Omental fat pad (tissue), 4 donors: Measurements from ENCODE around the gene SPACA6. TPM values are rescaled to one million over a fixed set of nuclear protein-coding genes. Genes with fewer than 3 reads are reported as not detected.
"Not testable (repeated sequence)": the region's sequence is repeated elsewhere in the genome, so short reads cannot be mapped to it uniquely, and the experiment has no call there.

ENCODE experiments used
- ATAC-seq: fragments of 150-250 bp; one replicate; pipeline ENCODE4 v1.9.1; 2016; ENCODE audit warnings: mild to moderate bottlenecking, moderate library complexity; ENCODE audit not compliant: low FRiP score
- DNase-seq: peaks from one replicate; pipeline ENCODE4 v3.0.0-alpha.2; 2019; ENCODE audit warnings: low spot score
- total RNA-seq, 4 donors: library from RNA; depleted of rRNA; stranded (reverse); fragments of >200 nt; gene quantifications; one replicate each; pipeline ENCODE4 v1.1.0, GENCODE V29; 2016
- TF ChIP-seq, protein P1 (sequence below), 3 donors: fragments of 450-650 bp; IDR thresholded peaks; one replicate each; pipeline ENCODE4 v1.5.1; 2016 to 2017; ENCODE audit warnings: antibody characterized with exemption in 3 of 3, mild to moderate bottlenecking in 3 of 3, moderate library complexity in 2 of 3

The SPACA6 gene
- total RNA-seq, 4 donors from 2014 or later, result 6.2 to 14.2 (median 11.4) TPM

DNA sequence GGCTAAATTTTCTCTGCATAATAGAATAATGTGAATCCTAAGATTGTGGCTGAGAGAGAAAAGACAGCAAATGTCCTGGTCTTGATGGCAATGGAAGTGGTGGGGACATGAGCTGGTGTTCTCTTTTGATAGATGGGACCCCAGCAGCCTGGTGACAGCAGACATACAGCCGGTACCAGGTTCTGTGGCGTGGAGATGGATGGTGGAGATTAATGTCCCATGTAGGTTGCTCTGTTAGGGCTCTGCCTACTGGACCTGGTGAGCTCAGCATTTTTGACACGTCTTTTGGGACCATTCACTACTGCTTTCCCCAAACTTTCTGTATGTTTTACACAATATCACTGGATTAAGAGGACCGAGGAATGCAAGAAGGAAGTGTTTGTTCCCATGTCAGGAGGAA, 38.3 kb upstream of the SPACA6 start:
- ATAC-seq (no peak), DNase-seq (no peak)
- TF ChIP-seq, protein P1, sequence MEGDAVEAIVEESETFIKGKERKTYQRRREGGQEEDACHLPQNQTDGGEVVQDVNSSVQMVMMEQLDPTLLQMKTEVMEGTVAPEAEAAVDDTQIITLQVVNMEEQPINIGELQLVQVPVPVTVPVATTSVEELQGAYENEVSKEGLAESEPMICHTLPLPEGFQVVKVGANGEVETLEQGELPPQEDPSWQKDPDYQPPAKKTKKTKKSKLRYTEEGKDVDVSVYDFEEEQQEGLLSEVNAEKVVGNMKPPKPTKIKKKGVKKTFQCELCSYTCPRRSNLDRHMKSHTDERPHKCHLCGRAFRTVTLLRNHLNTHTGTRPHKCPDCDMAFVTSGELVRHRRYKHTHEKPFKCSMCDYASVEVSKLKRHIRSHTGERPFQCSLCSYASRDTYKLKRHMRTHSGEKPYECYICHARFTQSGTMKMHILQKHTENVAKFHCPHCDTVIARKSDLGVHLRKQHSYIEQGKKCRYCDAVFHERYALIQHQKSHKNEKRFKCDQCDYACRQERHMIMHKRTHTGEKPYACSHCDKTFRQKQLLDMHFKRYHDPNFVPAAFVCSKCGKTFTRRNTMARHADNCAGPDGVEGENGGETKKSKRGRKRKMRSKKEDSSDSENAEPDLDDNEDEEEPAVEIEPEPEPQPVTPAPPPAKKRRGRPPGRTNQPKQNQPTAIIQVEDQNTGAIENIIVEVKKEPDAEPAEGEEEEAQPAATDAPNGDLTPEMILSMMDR (IDR thresholded peaks at IDR 0.05), result no peak

DNA sequence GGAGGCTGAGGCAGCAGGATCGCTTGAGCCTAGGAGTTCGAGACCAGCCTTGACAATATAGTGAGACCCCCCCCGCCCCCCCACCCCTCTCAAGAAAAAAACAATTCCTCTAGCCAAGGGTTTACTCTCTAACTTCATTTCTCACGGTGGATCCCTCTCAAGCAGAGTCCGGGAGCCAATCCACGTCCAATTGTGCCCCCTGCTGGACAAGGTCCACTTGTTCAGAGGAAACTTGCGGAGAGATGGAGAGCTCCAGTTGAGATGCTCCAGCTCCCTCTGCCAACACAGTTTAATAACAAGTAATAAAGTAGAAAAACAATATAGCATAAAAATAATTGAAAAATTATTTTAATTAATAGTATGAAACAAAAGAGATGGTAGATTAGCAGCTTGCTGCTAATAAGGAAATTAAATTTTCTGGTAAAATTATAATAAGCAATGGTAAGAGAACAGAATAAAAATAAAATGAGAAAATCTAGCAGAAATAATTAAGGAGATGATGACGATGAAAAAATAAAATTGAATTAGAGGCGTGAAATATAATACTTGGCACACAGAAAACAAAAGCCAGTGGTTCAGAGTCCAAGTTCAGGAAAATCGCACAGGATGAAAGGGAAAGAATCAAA, 32.0 kb upstream of the SPACA6 start:
- DNase-seq, result peak; percentile 76
- TF ChIP-seq, protein P1 (IDR thresholded peaks at IDR 0.05), result peak in 1 of 3 donors; percentile 23
- ATAC-seq, result no peak

DNA sequence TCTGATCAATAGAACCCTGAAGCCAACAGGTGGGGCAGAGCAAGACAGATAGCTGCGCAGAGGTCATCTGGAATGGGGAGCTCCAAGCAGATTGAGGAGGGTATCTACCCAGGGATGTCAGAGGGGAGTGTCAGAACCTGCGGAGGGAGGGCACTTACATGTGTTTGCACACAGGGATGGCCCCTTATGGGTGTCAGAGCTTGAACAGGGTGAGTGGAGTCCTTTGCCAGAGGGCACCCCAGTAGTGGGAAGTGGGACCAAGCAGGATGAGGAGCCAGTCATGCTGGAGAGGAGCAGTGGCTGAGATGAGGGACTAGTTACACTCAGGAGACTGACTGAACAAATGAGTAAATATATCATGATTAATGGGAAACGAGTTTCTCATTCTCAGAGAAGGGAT, 29.5 kb upstream of the SPACA6 start:
- ATAC-seq, result no peak
- DNase-seq, result no peak
- TF ChIP-seq, protein P1 (IDR thresholded peaks at IDR 0.05), result no peak

DNA sequence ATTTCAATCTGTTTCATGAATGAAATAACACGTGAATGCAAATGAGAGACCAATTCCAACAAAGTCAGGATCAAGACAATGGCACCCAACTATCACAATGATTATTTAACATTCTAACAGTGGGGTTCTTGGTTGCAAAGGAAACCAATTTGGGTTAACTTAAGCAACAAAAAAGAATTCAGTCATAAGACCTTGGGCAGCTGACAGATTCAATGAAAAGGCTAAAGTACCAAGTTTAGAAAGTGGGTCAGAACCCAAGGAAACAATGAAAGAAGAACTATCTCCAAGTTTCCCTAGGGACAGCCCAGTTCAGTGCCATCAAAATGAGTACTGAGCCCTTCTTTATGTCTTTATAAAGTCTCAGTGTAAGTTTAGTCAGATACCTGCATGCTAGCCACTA, 29.0 kb upstream of the SPACA6 start:
- DNase-seq, result no peak
- TF ChIP-seq, protein P1 (IDR thresholded peaks at IDR 0.05), result no peak
- no peak for ATAC-seq

DNA sequence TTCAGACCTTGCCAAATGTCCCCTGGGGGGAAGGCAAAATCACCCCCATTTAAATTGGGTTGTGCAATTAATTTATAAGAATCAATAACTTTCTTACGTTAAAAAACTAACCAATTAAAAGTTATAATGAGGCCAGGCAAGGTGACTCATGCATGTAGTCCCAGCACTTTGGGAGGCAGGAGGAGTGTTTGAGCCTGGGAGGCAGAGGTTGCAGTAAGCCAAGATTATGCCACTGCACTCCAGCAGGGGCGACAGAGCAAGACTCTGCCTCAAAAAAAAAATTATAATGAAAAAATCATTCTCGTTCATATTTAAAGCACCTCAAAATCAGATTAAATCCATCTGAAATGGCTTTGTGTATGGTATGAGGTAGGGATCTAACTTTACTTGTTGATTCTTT, 28.1 kb upstream of the SPACA6 start:
- TF ChIP-seq, protein P1 (IDR thresholded peaks at IDR 0.05), result no peak
- no peak for DNase-seq
- ATAC-seq, result no peak

DNA sequence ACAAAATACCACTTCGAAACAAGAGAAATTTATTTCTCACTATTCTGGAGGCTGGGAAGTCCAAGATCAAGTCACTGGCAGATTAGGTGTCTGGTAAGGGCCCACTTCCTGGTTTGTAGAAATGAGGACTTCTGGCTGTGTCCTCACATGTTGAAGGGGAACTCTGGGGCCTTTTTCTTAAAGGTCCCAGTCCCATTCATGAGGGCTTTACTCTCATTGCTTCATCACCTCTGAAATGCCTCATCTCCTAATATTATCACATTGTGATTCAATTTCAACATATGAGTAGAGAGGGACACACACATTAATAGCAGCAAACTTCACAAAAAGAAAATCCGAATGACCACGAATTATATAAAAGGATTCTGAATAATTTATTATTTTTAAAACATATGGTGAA, 24.9 kb upstream of the SPACA6 start:
- no peak for ATAC-seq
- TF ChIP-seq, protein P1 (IDR thresholded peaks at IDR 0.05), result no peak

DNA sequence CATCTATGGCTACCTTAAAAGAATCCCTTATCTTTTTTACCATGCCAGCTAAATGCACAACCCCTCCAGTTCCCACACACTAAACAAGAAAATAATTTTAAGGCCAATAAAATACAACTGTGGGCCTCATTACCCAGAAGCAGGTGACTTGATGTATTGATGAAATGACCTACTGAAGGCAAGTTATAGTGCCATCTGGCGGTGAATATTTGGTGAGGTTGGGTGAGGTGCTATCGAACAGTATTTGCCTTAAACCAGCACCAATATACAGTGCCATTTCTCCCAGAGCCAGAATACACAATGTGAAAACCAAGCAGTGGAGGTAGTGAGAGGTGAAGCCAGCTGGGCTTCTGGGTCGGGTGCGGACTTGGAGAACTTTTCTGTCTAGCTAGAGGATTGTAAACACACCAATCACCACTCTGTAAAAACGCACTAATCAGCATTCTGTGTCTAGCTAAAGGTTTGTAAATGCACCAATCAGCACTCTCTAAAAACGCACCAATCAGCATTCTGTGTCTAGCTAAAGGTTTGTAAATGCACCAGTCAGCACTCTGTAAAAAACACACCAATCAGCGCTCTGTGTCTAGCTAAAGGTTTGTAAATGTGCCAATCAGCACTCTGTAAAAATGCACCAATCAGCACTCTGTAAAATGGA, 17.1 kb upstream of the SPACA6 start:
- not testable (repeated sequence) for DNase-seq, ATAC-seq

More for the DNA sequence above, 24.9 kb upstream of the SPACA6 start:
- no peak for DNase-seq
